Measurements from ENCODE around the gene SLC9C1. TPM values are rescaled to one million over a fixed set of nuclear protein-coding genes. Genes with fewer than 3 reads are reported as not detected.

SLC9C1 gene
- total RNA-seq, 6 experiments from 2014 or later, result not detected

DNA sequence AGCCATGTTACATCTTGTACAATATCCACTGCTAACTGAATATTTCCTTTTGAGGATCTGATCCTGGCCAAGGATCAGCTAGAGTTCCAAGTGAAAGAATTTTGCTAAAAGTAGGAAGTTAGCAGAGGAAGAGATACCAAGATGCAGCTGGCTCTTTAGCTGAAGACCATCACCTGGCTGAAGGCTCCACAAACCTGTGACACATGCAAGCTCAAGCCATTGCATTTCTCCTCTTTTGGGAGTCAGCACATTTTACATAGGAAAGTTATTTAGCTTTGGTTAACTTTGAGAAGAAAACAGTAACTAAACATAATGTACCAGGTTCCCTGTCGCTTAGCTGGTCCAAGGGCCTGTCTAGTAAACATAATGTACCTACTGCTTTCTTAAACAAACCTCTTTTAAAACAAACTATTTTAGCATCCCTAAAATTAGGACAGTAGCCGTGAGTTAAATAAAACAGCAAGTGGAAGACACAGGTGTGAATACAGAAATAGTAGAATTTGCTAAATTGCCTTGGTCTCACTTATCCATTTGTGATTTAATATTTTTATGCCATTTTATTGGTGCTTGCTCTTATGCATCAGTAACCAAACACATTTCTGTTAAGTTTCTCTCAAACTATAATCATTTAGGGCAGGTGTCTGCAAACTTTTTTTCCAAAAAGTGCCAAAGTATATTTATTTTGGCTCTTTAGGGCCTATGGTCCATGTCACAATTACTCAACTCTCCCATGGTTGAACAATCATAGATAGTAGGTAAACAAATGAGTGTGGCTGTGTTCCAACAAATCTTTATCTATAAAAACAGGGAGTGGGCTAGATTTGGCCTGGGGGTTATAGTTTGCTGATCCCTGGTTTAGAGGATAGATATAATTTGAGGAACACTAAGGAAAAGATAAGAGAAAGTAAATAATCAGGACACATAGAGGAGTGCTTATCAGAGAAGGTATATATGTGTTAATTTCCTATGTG, 172.2 kb downstream of the SLC9C1 start:
- Mint-ChIP-seq H3K9me3 (no peaks in the 10 kb centered on the region), H3K4me3 (no peak overlapping the region), H3K27ac (no peak overlapping the region), H3K4me1 (ENCODE audit: low read depth) (peaks cover 21% of the 10 kb centered on the region), H3K27me3 (ENCODE audit: insufficient read depth) (no peaks in the 10 kb centered on the region; the same call in 1 of the 2 replicates), H3K36me3 (ENCODE audit: low read depth) (peaks cover 17% of the 10 kb centered on the region)
- DNase-seq, result no peak
- TF ChIP-seq CTCF (IDR thresholded peaks at IDR 0.05), result no peak

DNA sequence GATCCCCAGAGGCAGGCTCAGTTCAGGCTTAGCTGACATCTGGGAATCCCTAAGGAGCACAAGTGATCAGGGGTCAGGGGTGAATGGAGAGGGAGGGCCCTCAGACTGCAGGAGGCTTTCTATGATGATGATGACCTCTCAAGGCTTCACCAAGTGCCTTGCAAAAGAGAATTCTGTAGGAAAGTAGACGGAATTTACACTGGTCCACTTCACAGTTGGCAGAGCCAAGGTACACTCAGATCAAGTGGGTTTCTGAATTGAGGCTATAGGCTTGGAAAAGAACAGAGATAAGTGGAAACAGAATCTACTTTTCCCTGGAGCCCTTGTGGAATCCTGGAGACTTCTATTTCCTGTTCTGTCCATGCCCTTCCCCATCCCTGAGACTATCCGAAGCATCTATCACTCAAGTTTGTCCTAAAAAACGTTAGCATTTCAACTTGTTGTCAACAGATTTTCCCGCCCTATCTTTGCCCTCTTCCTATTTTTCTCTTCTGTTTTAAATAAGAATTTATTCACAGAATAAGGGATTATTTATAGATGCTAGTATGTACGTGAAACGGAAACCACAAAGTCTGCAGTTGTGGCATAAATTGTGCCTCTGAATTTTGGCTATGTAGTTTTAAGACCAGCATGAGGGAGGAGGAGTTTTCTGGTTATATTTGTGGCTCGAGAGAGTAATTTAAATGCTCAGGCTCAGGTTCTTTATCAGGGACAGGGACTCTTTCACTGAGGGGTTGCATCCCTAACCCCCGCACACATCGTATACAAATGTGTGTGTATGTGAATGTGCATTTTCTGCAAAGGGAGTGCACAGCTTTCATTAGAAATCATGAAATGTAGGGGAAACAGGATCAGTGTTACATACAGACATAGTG, 173.8 kb downstream of the SLC9C1 start:
- H3K36me3 Mint-ChIP-seq (ENCODE audit: low read depth), result peaks cover 20% of the 10 kb centered on the region
- H3K4me1 Mint-ChIP-seq (ENCODE audit: low read depth), result peaks cover 5% of the 10 kb centered on the region; the same call in 1 of the 2 replicates
- TF ChIP-seq CTCF (IDR thresholded peaks at IDR 0.05), result no peak
- no peak overlapping the region for H3K27ac Mint-ChIP-seq
- H3K27me3 Mint-ChIP-seq (ENCODE audit: insufficient read depth), result no peaks in the 10 kb centered on the region; the same call in 1 of the 2 replicates
- H3K4me3 Mint-ChIP-seq, result no peak overlapping the region
- DNase-seq, result no peak
- H3K9me3 Mint-ChIP-seq, result no peaks in the 10 kb centered on the region

DNA sequence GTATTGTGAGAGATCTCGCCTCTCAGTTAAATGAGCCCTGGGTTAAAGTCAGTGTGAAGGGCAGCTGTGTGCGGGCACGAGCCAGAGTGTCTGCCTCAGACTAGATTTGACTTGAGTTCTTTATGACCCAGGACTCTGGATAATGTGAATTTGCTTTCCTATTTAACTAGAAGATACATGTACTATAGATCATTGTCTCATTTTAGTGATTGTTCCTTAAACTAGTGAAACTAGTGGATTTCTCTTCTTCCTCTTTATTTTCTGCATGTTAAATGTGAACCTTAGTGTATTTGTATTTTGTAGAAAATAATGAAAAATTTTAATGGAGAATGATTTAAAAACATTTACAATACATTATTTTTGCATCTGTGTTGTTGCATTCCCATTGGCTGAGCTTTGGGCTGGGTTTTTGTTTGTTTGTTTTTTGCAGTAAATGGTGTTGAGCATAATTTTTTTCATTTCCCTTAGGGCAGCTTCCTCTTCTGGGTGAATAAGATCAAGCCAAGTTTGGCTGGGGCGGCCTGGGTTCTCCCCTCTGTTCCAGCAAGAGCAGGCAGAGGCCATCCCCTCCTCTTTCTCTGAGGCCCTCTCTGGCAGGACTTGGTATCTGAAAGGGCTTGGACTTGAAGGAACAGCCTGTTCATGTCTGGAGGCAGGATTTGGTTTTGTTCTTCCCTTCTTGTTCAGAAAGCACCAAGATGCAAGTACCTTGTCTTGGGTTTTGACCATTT, 176.0 kb downstream of the SLC9C1 start:
- no peaks in the 10 kb centered on the region for H3K27me3 Mint-ChIP-seq (ENCODE audit: insufficient read depth)
- H3K4me1 Mint-ChIP-seq (ENCODE audit: low read depth), result no peaks in the 10 kb centered on the region
- H3K36me3 Mint-ChIP-seq (ENCODE audit: low read depth), result peaks cover 19% of the 10 kb centered on the region
- DNase-seq, result no peak
- no peak for TF ChIP-seq CTCF (IDR thresholded peaks at IDR 0.05)
- H3K27ac Mint-ChIP-seq, result no peak overlapping the region
- no peak overlapping the region for H3K4me3 Mint-ChIP-seq
- H3K9me3 Mint-ChIP-seq, result no peaks in the 10 kb centered on the region

DNA sequence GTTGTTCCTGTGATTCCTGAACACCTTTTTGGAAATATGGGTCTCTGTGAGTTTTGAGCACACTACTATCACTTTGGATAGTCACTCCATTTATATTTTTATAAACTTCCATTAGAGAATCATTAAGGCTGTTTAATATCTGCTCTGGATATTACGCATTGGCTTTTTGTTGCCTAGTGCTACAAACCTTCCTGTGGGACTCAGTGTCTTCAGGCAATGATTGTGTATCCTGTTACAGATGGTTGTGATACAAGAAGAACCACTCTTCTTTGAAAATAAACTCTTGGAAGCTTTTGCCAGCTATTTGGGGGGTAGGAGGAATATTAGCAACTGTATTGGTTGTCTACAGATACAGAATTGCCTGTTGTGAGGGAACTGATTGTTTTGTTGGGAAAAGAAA, 176.6 kb downstream of the SLC9C1 start:
- DNase-seq, result no peak
- peaks cover 14% of the 10 kb centered on the region for H3K36me3 Mint-ChIP-seq (ENCODE audit: low read depth)
- H3K4me1 Mint-ChIP-seq (ENCODE audit: low read depth), result no peaks in the 10 kb centered on the region
- H3K4me3 Mint-ChIP-seq, result no peak overlapping the region
- H3K27me3 Mint-ChIP-seq (ENCODE audit: insufficient read depth), result no peaks in the 10 kb centered on the region
- TF ChIP-seq CTCF (IDR thresholded peaks at IDR 0.05), result no peak
- H3K27ac Mint-ChIP-seq, result no peak overlapping the region
- H3K9me3 Mint-ChIP-seq, result no peaks in the 10 kb centered on the region

DNA sequence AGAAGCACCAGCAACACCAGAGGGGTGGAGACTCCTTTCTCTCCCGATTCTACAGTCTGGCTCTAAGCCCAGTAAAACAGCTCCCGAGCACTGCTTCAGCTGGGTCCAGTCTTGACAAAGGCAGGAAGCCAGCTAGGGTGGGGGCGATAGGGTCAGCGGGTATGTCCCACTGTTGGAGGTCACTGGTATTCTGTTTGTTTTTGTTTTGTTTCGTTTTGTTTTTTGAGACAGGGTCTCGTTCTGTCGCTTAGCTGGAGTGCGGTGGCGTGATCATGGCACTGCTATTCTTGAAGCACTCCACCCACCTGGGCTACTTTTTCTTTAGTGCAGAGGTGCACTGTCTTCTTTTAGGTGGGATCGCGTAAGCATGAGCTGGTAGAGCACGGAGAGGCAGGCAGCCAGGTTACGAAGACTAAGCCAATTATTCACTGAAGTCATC, 177.2 kb downstream of the SLC9C1 start:
- peaks cover 2% of the 10 kb centered on the region; the same call in 1 of the 2 replicates for H3K4me1 Mint-ChIP-seq (ENCODE audit: low read depth)
- no peak overlapping the region for H3K4me3 Mint-ChIP-seq
- peak overlapping the region; percentile 12; the same call in 1 of the 2 replicates for H3K27ac Mint-ChIP-seq
- H3K36me3 Mint-ChIP-seq (ENCODE audit: low read depth), result peaks cover 18% of the 10 kb centered on the region; the same call in 1 of the 2 replicates
- DNase-seq, result no peak
- TF ChIP-seq CTCF (IDR thresholded peaks at IDR 0.05), result no peak
- no peaks in the 10 kb centered on the region for H3K9me3 Mint-ChIP-seq
- no peaks in the 10 kb centered on the region for H3K27me3 Mint-ChIP-seq (ENCODE audit: insufficient read depth)

Measured in HFFc6 (cell line).